SK-N-SH (cell line): ENCODE results near the gene B3GNT3.

Experiments
- EP300 ChIP-seq, 2 experiments: IDR thresholded peaks; 2 replicates each; pipeline versions ENCODE4 v1.4.0 to v1.6.1; 2012; ENCODE audit warnings: borderline replicate concordance in 1 of 2, low read depth in 1 of 2, low read length in 1 of 2
- EZH2phosphoT487 ChIP-seq: fragments of 200-600 bp; sonication (generic); IDR thresholded peaks from 2 replicates; pipeline ENCODE4 v1.6.1; 2017; ENCODE audit warnings: low read depth, mixed run types, mild to moderate bottlenecking, antibody characterized with exemption, moderate library complexity, borderline replicate concordance
- FOSL2 ChIP-seq: IDR thresholded peaks from 2 replicates; pipeline ENCODE4 v1.4.0; 2012; ENCODE audit warnings: low read depth, mild to moderate bottlenecking, moderate library complexity, borderline replicate concordance
- GATA2 ChIP-seq: sonication (generic); formaldehyde crosslinking; IDR thresholded peaks from 2 replicates; pipeline ENCODE4 v1.5.0; 2020; ENCODE audit warnings: mild to moderate bottlenecking, missing genetic modification reagents
- NRF1 ChIP-seq: IDR thresholded peaks from 2 replicates; pipeline ENCODE4 v1.6.1; 2012; ENCODE audit warnings: low read depth, mild to moderate bottlenecking, low read length
- POLR2AphosphoS5 ChIP-seq: IDR thresholded peaks from 2 replicates; pipeline ENCODE4 v1.6.1; 2012; ENCODE audit warnings: low read depth, low read length
- RAD21 ChIP-seq: IDR thresholded peaks from 2 replicates; pipeline ENCODE4 v1.6.1; 2012; ENCODE audit warnings: mild to moderate bottlenecking, low read length
- RFX5 ChIP-seq: IDR thresholded peaks from 2 replicates; pipeline ENCODE4 v1.6.1; 2012; ENCODE audit warnings: mild to moderate bottlenecking, improper control_type of control experiment, low read length
- YY1 ChIP-seq: IDR thresholded peaks from 2 replicates; pipeline ENCODE4 v1.4.0; 2012; ENCODE audit warnings: low read depth, mild to moderate bottlenecking
- TF ChIP-seq, protein P1 (sequence below): fragments of 200-600 bp; sonication (generic); IDR thresholded peaks from 2 replicates; pipeline ENCODE4 v1.6.1; 2017; ENCODE audit warnings: antibody characterized with exemption, mild to moderate bottlenecking, moderate library complexity
- TF ChIP-seq, protein P2 (sequence below): IDR thresholded peaks from 2 replicates; pipeline ENCODE4 v1.4.0; 2012; ENCODE audit warnings: low read depth, borderline replicate concordance
- TF ChIP-seq, protein P3 (sequence below): IDR thresholded peaks from 2 replicates; pipeline ENCODE4 v1.4.0; 2012; ENCODE audit warnings: low read depth
- TF ChIP-seq, protein P4 (sequence below): IDR thresholded peaks from 2 replicates; pipeline ENCODE4 v1.6.1; 2012; ENCODE audit warnings: mild to moderate bottlenecking, low read depth, low read length, moderate library complexity

DNA sequence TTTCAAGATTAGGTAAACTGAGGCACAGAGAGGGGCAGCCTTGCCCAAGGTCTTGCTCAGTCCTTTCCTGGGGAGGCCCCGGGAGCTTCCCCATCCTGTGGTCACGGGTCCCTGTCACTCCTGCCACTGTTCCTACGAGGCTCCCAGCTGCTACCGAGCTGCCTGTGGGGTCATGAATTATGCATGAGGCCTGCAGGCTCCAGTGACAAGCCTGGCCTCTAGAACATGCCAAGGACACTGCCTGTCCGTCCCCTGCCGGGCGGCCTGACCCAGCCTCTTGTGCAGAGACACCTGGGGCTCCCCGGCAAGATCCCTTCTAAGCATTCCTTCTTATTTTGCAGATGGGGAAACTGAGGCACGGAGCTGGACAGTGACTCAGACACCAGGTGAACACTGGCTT is 41.0 kb upstream of the B3GNT3 start:
- TF ChIP-seq EP300 (IDR thresholded peaks at IDR 0.05; ENCODE audit: borderline replicate concordance in 1 of 2, low read depth in 1 of 2, low read length in 1 of 2), result no peak
- TF ChIP-seq, protein P1, sequence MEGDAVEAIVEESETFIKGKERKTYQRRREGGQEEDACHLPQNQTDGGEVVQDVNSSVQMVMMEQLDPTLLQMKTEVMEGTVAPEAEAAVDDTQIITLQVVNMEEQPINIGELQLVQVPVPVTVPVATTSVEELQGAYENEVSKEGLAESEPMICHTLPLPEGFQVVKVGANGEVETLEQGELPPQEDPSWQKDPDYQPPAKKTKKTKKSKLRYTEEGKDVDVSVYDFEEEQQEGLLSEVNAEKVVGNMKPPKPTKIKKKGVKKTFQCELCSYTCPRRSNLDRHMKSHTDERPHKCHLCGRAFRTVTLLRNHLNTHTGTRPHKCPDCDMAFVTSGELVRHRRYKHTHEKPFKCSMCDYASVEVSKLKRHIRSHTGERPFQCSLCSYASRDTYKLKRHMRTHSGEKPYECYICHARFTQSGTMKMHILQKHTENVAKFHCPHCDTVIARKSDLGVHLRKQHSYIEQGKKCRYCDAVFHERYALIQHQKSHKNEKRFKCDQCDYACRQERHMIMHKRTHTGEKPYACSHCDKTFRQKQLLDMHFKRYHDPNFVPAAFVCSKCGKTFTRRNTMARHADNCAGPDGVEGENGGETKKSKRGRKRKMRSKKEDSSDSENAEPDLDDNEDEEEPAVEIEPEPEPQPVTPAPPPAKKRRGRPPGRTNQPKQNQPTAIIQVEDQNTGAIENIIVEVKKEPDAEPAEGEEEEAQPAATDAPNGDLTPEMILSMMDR, result no peak
- TF ChIP-seq, protein P2, sequence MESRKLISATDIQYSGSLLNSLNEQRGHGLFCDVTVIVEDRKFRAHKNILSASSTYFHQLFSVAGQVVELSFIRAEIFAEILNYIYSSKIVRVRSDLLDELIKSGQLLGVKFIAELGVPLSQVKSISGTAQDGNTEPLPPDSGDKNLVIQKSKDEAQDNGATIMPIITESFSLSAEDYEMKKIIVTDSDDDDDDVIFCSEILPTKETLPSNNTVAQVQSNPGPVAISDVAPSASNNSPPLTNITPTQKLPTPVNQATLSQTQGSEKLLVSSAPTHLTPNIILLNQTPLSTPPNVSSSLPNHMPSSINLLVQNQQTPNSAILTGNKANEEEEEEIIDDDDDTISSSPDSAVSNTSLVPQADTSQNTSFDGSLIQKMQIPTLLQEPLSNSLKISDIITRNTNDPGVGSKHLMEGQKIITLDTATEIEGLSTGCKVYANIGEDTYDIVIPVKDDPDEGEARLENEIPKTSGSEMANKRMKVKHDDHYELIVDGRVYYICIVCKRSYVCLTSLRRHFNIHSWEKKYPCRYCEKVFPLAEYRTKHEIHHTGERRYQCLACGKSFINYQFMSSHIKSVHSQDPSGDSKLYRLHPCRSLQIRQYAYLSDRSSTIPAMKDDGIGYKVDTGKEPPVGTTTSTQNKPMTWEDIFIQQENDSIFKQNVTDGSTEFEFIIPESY, result no peak
- TF ChIP-seq, protein P3, sequence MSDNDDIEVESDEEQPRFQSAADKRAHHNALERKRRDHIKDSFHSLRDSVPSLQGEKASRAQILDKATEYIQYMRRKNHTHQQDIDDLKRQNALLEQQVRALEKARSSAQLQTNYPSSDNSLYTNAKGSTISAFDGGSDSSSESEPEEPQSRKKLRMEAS, result no peak
- TF ChIP-seq, protein P4, sequence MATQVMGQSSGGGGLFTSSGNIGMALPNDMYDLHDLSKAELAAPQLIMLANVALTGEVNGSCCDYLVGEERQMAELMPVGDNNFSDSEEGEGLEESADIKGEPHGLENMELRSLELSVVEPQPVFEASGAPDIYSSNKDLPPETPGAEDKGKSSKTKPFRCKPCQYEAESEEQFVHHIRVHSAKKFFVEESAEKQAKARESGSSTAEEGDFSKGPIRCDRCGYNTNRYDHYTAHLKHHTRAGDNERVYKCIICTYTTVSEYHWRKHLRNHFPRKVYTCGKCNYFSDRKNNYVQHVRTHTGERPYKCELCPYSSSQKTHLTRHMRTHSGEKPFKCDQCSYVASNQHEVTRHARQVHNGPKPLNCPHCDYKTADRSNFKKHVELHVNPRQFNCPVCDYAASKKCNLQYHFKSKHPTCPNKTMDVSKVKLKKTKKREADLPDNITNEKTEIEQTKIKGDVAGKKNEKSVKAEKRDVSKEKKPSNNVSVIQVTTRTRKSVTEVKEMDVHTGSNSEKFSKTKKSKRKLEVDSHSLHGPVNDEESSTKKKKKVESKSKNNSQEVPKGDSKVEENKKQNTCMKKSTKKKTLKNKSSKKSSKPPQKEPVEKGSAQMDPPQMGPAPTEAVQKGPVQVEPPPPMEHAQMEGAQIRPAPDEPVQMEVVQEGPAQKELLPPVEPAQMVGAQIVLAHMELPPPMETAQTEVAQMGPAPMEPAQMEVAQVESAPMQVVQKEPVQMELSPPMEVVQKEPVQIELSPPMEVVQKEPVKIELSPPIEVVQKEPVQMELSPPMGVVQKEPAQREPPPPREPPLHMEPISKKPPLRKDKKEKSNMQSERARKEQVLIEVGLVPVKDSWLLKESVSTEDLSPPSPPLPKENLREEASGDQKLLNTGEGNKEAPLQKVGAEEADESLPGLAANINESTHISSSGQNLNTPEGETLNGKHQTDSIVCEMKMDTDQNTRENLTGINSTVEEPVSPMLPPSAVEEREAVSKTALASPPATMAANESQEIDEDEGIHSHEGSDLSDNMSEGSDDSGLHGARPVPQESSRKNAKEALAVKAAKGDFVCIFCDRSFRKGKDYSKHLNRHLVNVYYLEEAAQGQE, result no peak
- TF ChIP-seq EZH2phosphoT487, result no peak
- TF ChIP-seq RFX5, result no peak
- TF ChIP-seq GATA2 (CRISPR knock-in tag), result no peak
- no peak for TF ChIP-seq RAD21
- no peak for TF ChIP-seq NRF1
- no peak for TF ChIP-seq FOSL2
- TF ChIP-seq POLR2AphosphoS5, result no peak
- no peak for TF ChIP-seq YY1
